Endothelial cell of hepatic sinusoid (primary cell): ENCODE data around the gene XPNPEP1.

Experiments
- in situ Hi-C: cut with HindIII; loops from 2 replicates; pipeline ENCODE4 v1.10.0; 2017; ENCODE audit warnings: low sequenced_read_pairs

The XPNPEP1 gene

GRCh38 chr10:109820620-109821405 lies 102.5 kb downstream of the XPNPEP1 start:
- in situ Hi-C loops, result no loop called here

- in situ Hi-C loops, result no loop called here
Observed at GRCh38 chr10:109819807-109820206, 103.5 kb downstream of the XPNPEP1 start.
